Activated CD4-positive, alpha-beta T cell treated with anti-CD3 and anti-CD28 coated beads, Interleukin-2, amount 50 U/mL, for 48 hours (primary cell): ENCODE results near the gene CCDC171.
"Not testable (repeated sequence)": the region's sequence is repeated elsewhere in the genome, so short reads cannot be mapped to it uniquely, and the experiment has no call there.

Experiments
- DNase-seq, 2 experiments: peaks; one replicate each; pipeline ENCODE4 v3.0.0-alpha.2; 2020

The CCDC171 gene

GRCh38 chr9:15699876-15700559 is 147.2 kb downstream of the CCDC171 start:
- not testable (repeated sequence) for DNase-seq

GRCh38 chr9:15707000-15707399 is 154.2 kb downstream of the CCDC171 start:
- DNase-seq, result no peak

- DNase-seq, result no peak
These were observed 158.7 kb downstream of the CCDC171 start for GRCh38 chr9:15711531-15711930.

- DNase-seq, result no peak
These were observed 159.1 kb downstream of the CCDC171 start for GRCh38 chr9:15711931-15712330.

GRCh38 chr9:15714746-15715145 is 161.9 kb downstream of the CCDC171 start:
- no peak for DNase-seq

GRCh38 chr9:15717290-15717967 is 164.6 kb downstream of the CCDC171 start:
- no peak for DNase-seq

GRCh38 chr9:15718423-15718822 is 165.6 kb downstream of the CCDC171 start:
- no peak for DNase-seq

- no peak for DNase-seq
These were observed 168.0 kb downstream of the CCDC171 start for GRCh38 chr9:15720861-15721260.

- DNase-seq, result no peak
These were observed 170.0 kb downstream of the CCDC171 start for GRCh38 chr9:15722888-15723287.

- DNase-seq, result no peak
These were observed 171.2 kb downstream of the CCDC171 start for GRCh38 chr9:15724016-15724415.

GRCh38 chr9:15724612-15725011 is 171.8 kb downstream of the CCDC171 start:
- no peak for DNase-seq

GRCh38 chr9:15725953-15726352 is 173.1 kb downstream of the CCDC171 start:
- no peak for DNase-seq

GRCh38 chr9:15729507-15729906 is 176.7 kb downstream of the CCDC171 start:
- DNase-seq, result no peak

GRCh38 chr9:15735083-15735857 is 182.4 kb downstream of the CCDC171 start:
- DNase-seq, result no peak

- DNase-seq, result no peak
These were observed 183.7 kb downstream of the CCDC171 start for GRCh38 chr9:15736569-15736968.

GRCh38 chr9:15738011-15738410 is 185.2 kb downstream of the CCDC171 start:
- no peak for DNase-seq

GRCh38 chr9:15741015-15741414 is 188.2 kb downstream of the CCDC171 start:
- DNase-seq, result no peak

GRCh38 chr9:15743512-15743911 is 190.7 kb downstream of the CCDC171 start:
- no peak for DNase-seq

- no peak for DNase-seq
These were observed 191.4 kb downstream of the CCDC171 start for GRCh38 chr9:15744196-15744595.

GRCh38 chr9:15746905-15747304 is 194.1 kb downstream of the CCDC171 start:
- DNase-seq, result no peak

- no peak for DNase-seq
These were observed 202.8 kb downstream of the CCDC171 start for GRCh38 chr9:15755660-15756059.

- DNase-seq, result no peak
These were observed 208.7 kb downstream of the CCDC171 start for GRCh38 chr9:15761551-15761950.

- no peak for DNase-seq
These were observed 210.5 kb downstream of the CCDC171 start for GRCh38 chr9:15763371-15763770.

- DNase-seq, result no peak
These were observed 211.3 kb downstream of the CCDC171 start for GRCh38 chr9:15764131-15764530.
